GM20431 (cell line): Measurements from ENCODE around the gene LRIG3.
"Not testable (repeated sequence)": the region's sequence is repeated elsewhere in the genome, so short reads cannot be mapped to it uniquely, and the experiment has no call there.

Experiments
- in situ Hi-C: fragments of 300-500 bp; cut with MseI, MboI; formaldehyde crosslinking; loops from one replicate; pipeline ENCODE4 v1.15.0; 2020; ENCODE audit warnings: low sequenced_read_pairs; ENCODE audit not compliant: unreplicated experiment

The LRIG3 gene

DNA sequence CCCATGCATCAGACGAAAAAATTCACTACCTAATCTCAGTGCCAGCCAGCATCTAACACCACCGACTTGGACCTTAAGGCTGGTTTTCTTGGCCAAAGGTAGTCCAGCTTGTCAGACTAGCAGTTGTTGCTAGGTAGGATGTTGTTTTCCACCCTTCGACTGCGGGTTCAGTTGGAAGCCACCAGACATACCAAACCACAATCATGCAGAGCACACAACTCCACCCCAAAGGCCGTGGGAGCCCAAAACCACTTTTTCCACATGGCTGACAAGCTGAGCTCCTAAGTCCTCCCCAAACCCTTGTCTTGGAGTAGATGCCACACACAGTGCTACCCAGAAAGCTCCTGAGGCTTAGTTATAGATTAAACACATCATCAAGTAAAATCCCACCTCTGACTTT, 46.8 kb downstream of the LRIG3 start:
- in situ Hi-C loops = no loop called here

DNA sequence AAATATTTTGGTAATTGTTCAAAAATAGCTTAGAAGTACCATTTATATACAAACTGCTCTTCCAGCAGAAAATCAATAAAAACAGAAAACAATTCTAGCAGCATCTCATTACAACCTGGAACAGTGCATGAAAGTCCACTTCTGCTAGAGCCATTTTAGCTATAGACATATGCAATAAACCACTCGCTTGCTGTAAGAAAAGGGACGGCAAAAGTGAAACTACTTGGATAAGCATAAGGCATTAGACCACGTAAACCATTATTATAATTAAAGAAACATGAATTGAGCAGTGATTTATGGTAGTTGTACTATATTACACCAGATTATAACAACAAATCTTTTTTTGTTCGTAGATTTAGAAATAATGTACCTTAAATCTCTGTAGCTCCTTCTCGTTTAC, 48.7 kb downstream of the LRIG3 start:
- in situ Hi-C loops = no loop called here

DNA sequence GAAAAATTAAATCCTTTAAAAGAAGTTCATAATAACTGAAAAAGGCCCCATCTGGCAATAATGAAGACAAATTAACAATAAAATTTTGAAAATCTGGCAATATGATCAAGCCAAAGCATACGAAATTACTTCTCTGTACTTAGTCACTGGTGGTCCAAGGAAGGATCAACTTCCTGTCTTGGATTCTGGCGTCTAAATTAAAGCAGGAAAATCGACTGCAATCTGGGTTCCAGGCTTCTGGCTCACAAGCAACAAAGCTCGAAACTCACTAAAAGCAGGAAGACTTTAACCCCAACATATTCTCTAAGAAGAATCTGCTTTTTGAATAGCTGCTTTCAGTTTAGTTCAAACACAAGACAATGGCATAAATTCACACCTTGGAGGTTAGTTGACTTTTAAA, 49.7 kb downstream of the LRIG3 start:
- in situ Hi-C loops = no loop called here

DNA sequence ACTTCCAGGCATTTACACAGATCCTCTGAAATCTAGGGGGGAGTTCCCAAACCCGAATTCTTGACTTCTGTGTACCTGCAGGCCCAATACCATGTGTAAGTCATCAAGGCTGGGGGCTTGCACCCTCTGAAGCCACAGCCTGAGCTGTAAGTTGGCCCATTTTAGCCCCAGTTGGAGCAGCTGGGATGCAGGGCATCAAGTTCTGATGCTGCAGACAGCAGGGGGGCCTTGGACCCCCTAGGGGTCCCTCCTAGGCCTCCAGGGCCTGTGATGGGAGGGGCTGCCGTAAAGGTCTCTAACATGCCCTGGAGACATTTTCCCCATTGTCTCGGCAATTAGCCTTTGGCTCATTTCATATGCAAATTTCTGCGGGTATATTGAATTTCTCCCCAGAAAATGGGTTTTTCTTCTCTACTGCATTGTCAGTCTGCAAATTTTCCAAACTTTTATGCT, 59.5 kb downstream of the LRIG3 start:
- in situ Hi-C loops = no loop called here

DNA sequence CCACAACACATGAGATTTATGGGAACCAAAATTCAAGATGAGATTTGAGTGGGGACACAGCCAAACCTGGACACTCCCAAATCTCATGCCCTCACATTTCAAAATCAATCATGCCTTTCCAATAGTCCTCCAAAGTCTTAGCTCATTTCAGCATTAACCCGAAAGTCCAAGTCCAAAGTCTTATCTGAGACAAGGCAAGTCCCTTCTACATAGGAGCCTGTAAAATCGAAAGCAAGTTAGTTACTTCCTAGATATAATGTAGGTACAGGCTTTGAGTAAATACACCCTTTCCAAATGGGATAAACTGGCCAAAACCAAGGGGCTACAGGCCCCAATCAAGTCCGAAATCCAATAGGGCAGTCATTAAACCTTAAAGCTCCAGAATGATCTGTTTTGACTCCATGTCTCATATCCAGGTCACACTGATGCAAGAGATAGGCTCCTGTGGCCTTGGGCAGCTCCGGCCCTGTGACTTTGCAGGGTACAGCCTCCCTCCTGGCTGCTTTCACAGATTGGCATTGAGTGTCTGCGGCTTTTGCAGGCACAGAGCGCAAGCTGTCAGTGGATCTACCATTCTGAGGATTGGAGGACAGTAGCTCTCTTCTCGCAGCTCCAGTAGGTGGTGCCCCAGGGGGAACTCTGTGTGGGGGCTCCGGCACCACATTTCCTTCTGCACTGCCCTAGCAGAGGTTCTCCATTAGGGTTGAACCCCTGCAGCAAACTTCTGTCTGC, 60.1 kb downstream of the LRIG3 start:
- in situ Hi-C loops = no loop called here

DNA sequence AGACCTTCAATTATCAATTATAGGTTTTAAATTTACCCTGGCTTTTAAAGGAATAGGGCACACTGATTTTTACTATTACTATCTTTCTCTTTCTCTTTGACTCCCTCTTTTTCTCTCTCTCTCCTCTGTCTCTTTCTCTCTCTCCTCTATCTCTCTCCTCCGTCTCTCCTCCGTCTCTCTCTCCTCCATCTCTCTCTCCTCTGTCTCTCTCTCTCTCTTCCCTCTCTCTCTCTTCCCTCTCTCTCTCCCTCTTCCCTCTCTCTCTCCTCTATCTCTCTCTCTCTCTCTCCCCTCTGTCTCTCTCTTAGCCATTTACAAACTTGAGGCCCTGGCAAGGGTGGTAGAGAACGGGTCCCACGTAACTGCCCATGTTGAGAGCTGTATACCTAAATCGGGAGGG, 62.3 kb downstream of the LRIG3 start:
- in situ Hi-C loops = no loop called here

DNA sequence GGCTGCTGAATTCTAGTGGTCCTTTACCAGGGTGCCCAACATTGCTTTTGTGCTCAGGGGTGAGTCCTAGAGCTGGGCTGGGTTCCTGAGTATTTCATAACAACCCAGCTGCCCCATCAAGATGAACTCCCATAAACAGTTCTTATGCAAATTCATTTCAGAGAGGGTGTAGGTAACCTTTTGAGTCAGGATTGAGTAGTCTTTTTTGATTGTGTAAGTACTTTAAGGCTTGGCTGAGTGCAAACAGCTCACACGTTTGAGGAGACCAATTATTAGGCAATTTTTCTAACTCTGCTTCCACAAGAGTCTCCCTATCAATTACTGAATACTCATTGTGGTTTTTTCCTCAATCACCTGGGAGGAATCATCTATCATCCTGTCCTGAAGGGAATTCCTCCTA, 63.1 kb downstream of the LRIG3 start:
- in situ Hi-C loops = not testable (repeated sequence)

DNA sequence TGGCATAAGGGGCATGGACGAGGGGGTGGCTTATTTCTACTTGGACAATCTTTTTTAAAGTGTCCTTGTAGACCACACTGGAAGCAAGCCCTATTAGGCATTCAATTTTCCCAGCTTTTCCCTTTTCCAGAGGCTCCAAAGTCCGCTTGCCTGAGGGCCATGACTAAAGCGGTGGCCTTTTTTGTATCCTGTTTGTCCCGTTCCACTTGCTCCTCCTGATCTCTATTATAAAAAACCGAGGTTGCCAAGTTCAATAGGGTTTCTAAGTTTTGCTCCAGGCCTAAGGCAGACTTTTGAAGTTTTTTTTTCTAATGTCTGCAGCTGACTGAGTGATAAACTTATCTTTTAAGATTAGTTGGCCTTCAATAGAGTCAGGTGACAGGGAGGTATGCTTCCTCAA, 64.7 kb downstream of the LRIG3 start:
- in situ Hi-C loops = not testable (repeated sequence)

DNA sequence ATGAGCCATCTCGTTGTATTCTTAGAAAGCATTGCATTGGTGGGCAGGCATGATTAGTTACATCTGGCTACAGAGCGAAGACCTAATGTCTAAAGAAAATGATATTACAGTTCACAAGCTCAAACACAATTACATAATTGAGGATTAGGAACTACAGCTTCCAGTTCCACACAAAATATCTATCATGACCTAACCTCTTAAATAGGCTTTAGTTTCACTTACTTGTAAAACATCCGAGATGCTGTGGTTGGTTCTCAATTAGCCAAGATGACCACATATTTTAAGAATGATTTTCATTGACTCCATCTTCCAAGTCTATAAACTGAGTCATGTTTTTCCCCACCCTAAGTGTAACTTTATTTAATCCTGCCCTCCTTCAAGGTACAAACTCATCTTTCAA, 69.5 kb downstream of the LRIG3 start:
- in situ Hi-C loops = no loop called here

DNA sequence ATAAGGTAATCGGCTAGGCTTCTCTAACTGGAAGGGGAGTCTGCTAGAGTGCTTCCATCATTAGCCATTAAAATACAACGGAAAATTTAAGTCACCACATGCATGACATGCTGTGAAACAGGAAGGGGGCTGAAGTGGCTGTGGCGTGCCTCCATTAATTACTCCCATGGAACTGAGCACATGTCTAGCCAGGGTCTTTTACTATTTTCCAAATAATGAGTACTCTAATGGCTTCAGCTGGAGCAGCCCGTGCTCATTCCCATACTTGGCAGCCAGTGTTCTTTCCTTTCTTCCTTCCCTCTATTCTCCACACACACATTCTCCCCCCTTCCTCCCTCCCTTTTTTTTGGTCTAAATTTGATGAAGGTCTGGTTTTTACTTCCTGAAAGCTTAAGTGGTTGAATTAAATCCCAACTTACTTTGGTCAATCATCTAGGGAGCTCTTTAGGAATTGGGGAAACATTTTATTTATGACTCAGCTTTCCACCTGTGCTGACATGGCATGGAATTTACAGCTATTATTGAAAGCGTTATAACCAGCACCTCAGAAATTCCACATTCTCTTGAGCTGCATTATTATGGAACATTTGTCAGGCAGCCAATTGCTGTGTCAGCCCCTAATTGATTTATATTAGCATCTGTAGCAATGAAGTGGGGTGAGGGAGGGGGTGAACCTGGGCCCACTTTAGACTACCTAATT, 72.3 kb downstream of the LRIG3 start:
- in situ Hi-C loops = no loop called here

DNA sequence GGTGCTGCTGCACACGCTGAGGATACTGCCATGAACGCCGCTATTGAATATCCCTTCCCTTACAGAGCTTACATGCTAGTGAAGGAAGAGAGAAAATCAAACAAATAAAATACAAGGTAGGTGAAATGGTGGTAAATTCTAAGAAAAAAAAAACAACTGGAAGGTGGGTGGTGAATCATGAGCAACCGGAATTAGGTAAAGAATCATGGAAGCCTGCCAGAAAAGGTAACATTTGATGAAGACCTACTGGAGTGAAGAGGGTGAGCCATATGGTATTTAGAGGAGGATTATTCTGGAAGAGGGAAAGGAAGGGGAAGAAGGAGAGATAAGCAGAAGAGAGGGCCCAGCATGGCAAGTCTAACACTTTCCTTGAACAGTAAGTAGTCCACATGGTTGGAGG, 76.1 kb downstream of the LRIG3 start:
- in situ Hi-C loops = no loop called here

DNA sequence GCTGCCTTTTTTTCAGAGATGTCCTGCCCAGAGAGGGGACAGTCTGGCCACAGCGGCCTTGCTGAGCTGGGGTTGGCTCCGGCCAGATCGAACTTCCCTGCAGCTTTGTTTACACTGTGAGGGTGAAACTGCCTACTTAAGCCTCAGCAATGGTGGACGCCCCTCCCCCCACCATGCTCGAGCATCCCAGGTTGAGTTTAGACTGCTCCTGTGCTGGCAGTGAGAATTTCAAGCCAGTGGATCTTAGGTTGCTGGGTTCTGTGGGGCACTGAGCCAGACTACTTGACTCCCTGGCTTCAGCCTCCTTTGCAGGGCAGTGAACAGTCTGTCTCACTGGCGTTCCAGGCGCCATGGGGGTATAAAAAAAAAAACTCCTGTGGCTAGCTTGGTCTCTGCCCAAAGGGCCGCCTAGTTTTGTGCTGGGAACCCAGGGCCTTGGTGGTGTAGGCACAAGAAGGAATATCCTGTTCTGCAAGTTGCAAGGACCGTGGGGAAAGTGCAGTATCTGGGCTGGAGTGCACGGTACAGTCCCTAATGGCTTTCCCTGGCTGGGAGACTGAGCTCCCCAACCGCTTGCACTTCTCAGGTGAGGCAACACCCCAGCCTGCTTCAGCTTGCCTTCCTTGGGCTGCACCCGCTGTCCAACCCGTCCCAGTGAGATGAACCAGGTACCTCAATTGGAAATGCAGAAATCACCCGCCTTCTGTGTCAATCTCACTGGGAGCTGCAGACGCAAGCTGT, 79.1 kb downstream of the LRIG3 start:
- in situ Hi-C loops = no loop called here

DNA sequence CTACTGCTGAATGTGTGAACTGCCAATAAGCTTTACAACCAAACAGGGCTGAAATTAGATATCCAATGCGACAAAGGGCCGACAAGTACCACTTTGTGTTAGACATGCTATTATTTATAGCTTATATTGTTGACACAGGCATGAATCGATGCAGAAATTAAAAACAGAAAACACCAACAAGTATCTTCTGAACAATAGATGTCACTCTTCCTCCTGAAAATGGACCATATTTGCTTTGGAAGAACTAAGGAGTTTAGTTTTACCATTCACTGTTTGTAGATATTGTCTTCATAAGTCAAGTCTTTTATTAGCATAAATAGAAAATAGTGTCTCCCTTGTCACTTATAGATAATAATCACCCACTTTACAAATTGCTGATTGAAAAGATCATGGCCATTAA, 86.5 kb downstream of the LRIG3 start:
- in situ Hi-C loops = no loop called here

DNA sequence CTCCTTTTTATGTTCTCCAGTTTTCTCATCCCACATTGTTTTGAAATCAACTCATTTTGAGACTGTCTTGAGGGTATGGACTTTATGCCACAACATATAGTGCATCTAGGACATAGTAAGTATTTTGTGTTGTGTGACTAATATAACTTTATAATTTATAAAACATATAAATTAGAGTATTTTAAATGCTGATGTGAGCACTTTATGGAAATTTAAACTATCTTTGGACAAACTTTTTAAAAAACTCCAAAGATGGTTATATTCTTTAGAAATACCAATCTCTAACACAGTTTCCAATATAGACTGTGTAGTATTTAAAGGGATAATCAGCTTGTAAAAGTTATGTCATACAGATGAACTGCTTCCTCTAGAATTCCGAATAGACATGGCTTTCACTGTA, 87.4 kb downstream of the LRIG3 start:
- in situ Hi-C loops = no loop called here
